ENCODE results near the gene CYBC1. TPM values are rescaled to one million over a fixed set of nuclear protein-coding genes. Genes with fewer than 3 reads are reported as not detected.

The CYBC1 gene
- total and polyA plus RNA-seq, 9 of the 15 experiments (the other 6 are each of a cell fraction or from before 2014, with no cell fraction given), result 1.3 to 71.8 (median 49.9) TPM

DNA sequence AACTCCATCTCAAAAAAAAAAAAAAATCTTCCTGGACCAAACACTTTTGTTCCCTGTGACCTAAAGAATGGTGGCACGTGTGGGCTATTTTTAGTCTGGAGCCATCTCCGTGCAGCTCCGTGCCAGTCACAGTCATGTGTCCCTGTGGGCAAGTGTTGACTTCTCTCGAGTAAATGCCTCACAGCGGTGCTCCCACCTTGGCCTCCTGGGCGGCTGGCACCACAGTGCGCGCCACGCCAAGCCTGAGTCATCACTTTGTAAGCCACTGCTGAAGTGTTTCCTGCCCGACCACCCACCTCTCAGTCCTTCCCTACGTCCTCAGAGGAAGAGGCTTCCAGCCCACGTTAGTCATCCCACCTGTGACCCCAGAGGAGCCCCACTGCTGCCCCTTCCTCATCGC, 43.3 kb downstream of the CYBC1 start:
- BruUV-seq (replicated peaks), result no TSS peak
- ChIA-PET POLR2A (no interaction called here), CTCF (ENCODE audit: low intra/inter-chr PET ratio) (no interaction called here)
- Histone ChIP-seq H3K27me3 (ENCODE audit: control insufficient read depth in 2 of 2, insufficient read depth in 2 of 2, low read length in 2 of 2) (no peaks in the 10 kb centered on the region), H3K9ac (ENCODE audit: insufficient read depth in 1 of 2, low read depth in 2 of 2, low read length in 2 of 2) (no peak overlapping the region), H3K4me1 (replicated peaks in 1 of 2; ENCODE audit: control insufficient read depth in 2 of 2, insufficient read depth in 2 of 2, low read length in 2 of 2) (peaks cover 0 to 16% of the 10 kb centered on the region in 2 experiments; a peak in 1 of 5 replicates), H2AFZ (ENCODE audit: low read depth, low read length) (no peak overlapping the region), H3K9me3 (replicated peaks; ENCODE audit: control insufficient read depth, insufficient read depth, low read depth, low read length) (no peaks in the 10 kb centered on the region), H3K9me1 (ENCODE audit: control insufficient read depth, insufficient read depth, low read length) (peaks cover 5% of the 10 kb centered on the region), H3K4me2 (ENCODE audit: insufficient read depth, low read length) (no peak overlapping the region), H3K27ac (ENCODE audit: extremely low read depth, low read depth, low read length) (no peak overlapping the region), H4K20me1 (replicated peaks; ENCODE audit: control insufficient read depth, insufficient read depth, low read length) (no peaks in the 10 kb centered on the region), H3K4me3 (no peak overlapping the region), H3K79me2 (ENCODE audit: control insufficient read depth, insufficient read depth, low read length) (peaks cover 3% of the 10 kb centered on the region; the same call in 1 of the 3 replicates), H3K36me3 (ENCODE audit: control insufficient read depth, insufficient read depth, low read length) (peaks cover 31% of the 10 kb centered on the region; the same call in 1 of the 3 replicates)
- FAIRE-seq (no peak), DNase-seq (ENCODE audit: extremely low read depth in 1 of 4, low spot score in 3 of 4) (no peak), ATAC-seq (no peak)
- intact Hi-C loops (cut with micrococcal nuclease) (no loop called here), in situ Hi-C loops (cut with MboI) (no loop called here)
- 86% methylated on average over 12 of the region's 13 CpGs for WGBS (ENCODE audit: insufficient coverage, low coverage, missing lambda C conversion rate)
- TF ChIP-seq, protein P1, sequence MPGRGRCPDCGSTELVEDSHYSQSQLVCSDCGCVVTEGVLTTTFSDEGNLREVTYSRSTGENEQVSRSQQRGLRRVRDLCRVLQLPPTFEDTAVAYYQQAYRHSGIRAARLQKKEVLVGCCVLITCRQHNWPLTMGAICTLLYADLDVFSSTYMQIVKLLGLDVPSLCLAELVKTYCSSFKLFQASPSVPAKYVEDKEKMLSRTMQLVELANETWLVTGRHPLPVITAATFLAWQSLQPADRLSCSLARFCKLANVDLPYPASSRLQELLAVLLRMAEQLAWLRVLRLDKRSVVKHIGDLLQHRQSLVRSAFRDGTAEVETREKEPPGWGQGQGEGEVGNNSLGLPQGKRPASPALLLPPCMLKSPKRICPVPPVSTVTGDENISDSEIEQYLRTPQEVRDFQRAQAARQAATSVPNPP (IDR thresholded peaks at IDR 0.05; ENCODE audit: borderline replicate concordance, insufficient read depth, insufficient read length), result no peak
- TF ChIP-seq ZNF175 (CRISPR knock-in tag; IDR thresholded peaks at IDR 0.05; ENCODE audit: low read depth) (no peak), CTBP1 (IDR thresholded peaks at IDR 0.05; ENCODE audit: borderline replicate concordance) (no peak), CBFB (CRISPR knock-in tag; IDR thresholded peaks at IDR 0.05) (no peak), ELF2 (CRISPR knock-in tag; IDR thresholded peaks at IDR 0.05) (no peak), BMI1 (IDR thresholded peaks at IDR 0.05; ENCODE audit: low read length) (no peak), NR3C1 (CRISPR knock-in tag; IDR thresholded peaks at IDR 0.05) (no peak), ZBTB11 (CRISPR knock-in tag; IDR thresholded peaks at IDR 0.05) (no peak), TCF7L2 (IDR thresholded peaks at IDR 0.05; ENCODE audit: low read depth, low read length) (no peak), NFXL1 (CRISPR knock-in tag; IDR thresholded peaks at IDR 0.05) (no peak), HDGF (IDR thresholded peaks at IDR 0.05) (no peak)

Measured in K562 (cell line).